HEK293 (cell line): ENCODE measurements around the gene ZNF670.

ENCODE experiments used
- SP2 ChIP-seq: fragments of 450-650 bp; formaldehyde crosslinking; IDR thresholded peaks from 2 replicates; pipeline ENCODE4 v1.5.1; 2016; ENCODE audit warnings: missing biosample characterization, missing genetic modification characterization
- TF ChIP-seq, protein P1 (sequence below): fragments of 450-650 bp; formaldehyde crosslinking; IDR thresholded peaks from 2 replicates; pipeline ENCODE4 v1.5.1; 2016; ENCODE audit warnings: missing biosample characterization, missing genetic modification characterization
- TF ChIP-seq, protein P2 (sequence below): fragments of 450-650 bp; formaldehyde crosslinking; IDR thresholded peaks from 2 replicates; pipeline ENCODE4 v1.5.1; 2016; ENCODE audit warnings: missing biosample characterization, missing genetic modification characterization

DNA sequence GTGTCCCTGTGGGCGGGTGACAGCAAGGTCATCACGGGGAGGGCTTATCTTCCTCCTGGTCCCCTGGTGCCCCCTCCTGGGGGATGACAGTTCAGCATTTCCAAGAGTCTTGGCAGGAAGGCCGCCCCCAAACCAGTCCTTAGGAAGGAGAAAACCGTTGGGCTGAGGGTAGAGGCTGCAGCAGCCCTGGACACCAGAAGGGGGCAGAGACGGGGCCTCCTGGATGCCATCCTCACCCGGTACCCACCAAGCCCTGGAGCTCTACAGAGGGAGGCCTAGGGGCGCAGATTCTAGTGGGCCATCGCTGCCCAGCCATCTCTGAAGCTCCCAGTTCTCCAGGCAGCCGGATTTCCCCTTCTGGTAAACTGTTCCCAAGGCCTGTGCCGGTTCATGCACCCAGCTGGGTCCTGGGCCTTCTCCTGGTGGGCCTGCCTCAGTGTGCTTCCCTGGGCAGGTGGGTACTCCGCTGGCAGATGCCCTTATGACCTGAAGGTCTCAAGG is 40.4 kb upstream of the ZNF670 start:
- TF ChIP-seq, protein P1, sequence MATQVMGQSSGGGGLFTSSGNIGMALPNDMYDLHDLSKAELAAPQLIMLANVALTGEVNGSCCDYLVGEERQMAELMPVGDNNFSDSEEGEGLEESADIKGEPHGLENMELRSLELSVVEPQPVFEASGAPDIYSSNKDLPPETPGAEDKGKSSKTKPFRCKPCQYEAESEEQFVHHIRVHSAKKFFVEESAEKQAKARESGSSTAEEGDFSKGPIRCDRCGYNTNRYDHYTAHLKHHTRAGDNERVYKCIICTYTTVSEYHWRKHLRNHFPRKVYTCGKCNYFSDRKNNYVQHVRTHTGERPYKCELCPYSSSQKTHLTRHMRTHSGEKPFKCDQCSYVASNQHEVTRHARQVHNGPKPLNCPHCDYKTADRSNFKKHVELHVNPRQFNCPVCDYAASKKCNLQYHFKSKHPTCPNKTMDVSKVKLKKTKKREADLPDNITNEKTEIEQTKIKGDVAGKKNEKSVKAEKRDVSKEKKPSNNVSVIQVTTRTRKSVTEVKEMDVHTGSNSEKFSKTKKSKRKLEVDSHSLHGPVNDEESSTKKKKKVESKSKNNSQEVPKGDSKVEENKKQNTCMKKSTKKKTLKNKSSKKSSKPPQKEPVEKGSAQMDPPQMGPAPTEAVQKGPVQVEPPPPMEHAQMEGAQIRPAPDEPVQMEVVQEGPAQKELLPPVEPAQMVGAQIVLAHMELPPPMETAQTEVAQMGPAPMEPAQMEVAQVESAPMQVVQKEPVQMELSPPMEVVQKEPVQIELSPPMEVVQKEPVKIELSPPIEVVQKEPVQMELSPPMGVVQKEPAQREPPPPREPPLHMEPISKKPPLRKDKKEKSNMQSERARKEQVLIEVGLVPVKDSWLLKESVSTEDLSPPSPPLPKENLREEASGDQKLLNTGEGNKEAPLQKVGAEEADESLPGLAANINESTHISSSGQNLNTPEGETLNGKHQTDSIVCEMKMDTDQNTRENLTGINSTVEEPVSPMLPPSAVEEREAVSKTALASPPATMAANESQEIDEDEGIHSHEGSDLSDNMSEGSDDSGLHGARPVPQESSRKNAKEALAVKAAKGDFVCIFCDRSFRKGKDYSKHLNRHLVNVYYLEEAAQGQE (tag by site-specific recombination): no peak
- TF ChIP-seq, protein P2, sequence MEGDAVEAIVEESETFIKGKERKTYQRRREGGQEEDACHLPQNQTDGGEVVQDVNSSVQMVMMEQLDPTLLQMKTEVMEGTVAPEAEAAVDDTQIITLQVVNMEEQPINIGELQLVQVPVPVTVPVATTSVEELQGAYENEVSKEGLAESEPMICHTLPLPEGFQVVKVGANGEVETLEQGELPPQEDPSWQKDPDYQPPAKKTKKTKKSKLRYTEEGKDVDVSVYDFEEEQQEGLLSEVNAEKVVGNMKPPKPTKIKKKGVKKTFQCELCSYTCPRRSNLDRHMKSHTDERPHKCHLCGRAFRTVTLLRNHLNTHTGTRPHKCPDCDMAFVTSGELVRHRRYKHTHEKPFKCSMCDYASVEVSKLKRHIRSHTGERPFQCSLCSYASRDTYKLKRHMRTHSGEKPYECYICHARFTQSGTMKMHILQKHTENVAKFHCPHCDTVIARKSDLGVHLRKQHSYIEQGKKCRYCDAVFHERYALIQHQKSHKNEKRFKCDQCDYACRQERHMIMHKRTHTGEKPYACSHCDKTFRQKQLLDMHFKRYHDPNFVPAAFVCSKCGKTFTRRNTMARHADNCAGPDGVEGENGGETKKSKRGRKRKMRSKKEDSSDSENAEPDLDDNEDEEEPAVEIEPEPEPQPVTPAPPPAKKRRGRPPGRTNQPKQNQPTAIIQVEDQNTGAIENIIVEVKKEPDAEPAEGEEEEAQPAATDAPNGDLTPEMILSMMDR (tag by site-specific recombination): no peak
- TF ChIP-seq SP2: no peak
